Thymus (tissue), 11 donors: ENCODE results near the gene LUC7L3. TPM values are rescaled to one million over a fixed set of nuclear protein-coding genes. Genes with fewer than 3 reads are reported as not detected.

Experiments
- DNase-seq, 9 donors: peaks; one replicate each; pipeline ENCODE4 v3.0.0-alpha.2; 2013; ENCODE audit warnings: low spot score in 9 of 9, low read depth in 6 of 9, missing footprints in 1 of 9
- H3K27ac ChIP-seq, 2 donors: one replicate each; pipeline ENCODE4 v1.5.1; 2013; ENCODE audit warnings: control low read depth in 1 of 2, low read depth in 1 of 2, low read length in 1 of 2, mild to moderate bottlenecking in 1 of 2, moderate library complexity in 1 of 2
- H3K27me3 ChIP-seq, 2 donors: one replicate each; pipeline ENCODE4 v1.5.1; 2013; ENCODE audit warnings: low read length in 1 of 2; ENCODE audit not compliant: control insufficient read depth in 2 of 2, insufficient read depth in 1 of 2
- H3K36me3 ChIP-seq, 2 donors: one replicate each; pipeline ENCODE4 v1.5.1; 2013; ENCODE audit warnings: low read length in 1 of 2, mild to moderate bottlenecking in 1 of 2, moderate library complexity in 1 of 2; ENCODE audit not compliant: control insufficient read depth in 2 of 2, insufficient read depth in 2 of 2
- H3K4me1 ChIP-seq, 2 donors: one replicate each; pipeline ENCODE4 v1.5.1; 2013; ENCODE audit warnings: low read length in 2 of 2; ENCODE audit not compliant: control insufficient read depth in 2 of 2, insufficient read depth in 2 of 2
- H3K4me3 ChIP-seq, 2 donors: one replicate each; pipeline ENCODE4 v1.5.1; 2013; ENCODE audit warnings: low read length in 2 of 2, control low read depth in 1 of 2, mild to moderate bottlenecking in 1 of 2
- H3K9me3 ChIP-seq, 2 donors: one replicate each; pipeline ENCODE4 v1.5.1; 2013; ENCODE audit warnings: low read length in 1 of 2, mild to moderate bottlenecking in 1 of 2; ENCODE audit not compliant: control insufficient read depth in 2 of 2, insufficient read depth in 1 of 2
- WGBS: extraction: QIAGEN DNeasy Blood & Tissue Kit; methylation state at CpG from one replicate; pipeline ENCODE4 v1.1.7; 2013; 5-methylcytosine and 5-hydroxymethylcytosine counted together
- polyA plus RNA-seq: library from polyadenylated mRNA; stranded (reverse); fragments of 200-250 nt; gene quantifications from one replicate; pipeline ENCODE4 v1.2.3, GENCODE V29; 2013
- total RNA-seq: library from RNA; stranded (reverse); fragments of 120-200 nt; gene quantifications from one replicate; pipeline ENCODE4 v1.2.4, GENCODE V29; 2013
- donor health status: healthy.

The LUC7L3 gene
- total and polyA plus RNA-seq, 2 donors, result 145 to 200 TPM

DNA sequence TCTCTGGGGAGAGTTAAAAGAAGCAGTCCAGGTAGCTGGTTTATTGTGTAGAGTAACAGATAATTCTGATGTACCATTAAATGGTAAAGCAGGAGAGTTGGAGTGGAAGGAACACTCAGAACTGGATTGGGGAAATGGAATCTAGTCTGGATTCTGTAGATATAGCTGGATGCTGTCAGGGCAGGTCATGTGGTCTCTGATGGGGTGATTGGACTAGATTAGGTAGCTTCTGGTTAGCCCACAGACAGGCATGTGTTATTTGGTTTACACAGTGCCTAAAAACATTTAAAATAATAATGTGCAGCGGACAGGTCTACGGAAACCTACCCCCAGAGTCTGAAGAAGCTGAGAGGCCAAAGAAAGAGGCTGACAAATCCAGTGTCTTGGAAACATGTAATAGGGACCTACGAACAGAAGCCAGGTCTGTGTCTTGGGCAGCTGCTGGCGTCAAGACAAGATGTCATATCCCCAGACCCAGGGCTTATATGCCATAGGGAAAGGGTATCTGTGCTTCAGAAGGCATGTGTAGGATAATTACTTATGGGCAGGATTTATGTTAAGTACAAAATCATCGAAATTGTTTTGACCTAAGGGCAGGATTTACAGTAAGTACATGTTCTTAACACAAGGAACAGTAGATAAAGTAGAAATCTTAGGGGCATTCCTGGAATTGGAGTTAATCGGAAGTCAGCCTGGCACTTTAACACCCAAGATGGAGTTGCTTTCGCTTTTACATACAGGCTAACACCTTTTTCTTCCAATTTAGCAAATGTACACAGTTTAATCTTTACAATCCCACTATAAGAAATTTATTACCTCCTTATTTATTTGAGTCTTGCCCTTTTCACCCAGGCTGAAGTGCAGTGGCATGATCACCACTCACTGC is 12.4 kb downstream of the LUC7L3 start:
- Histone ChIP-seq H3K27me3 (no peaks in the 10 kb centered on the region), H3K27ac (no peak overlapping the region), H3K4me1 (no peaks in the 10 kb centered on the region), H3K36me3 (peaks cover 0 to 6% of the 10 kb centered on the region in 2 donors), H3K9me3 (no peaks in the 10 kb centered on the region), H3K4me3 (no peak overlapping the region)
- WGBS, result 92% methylated on average over 7 of the region's 7 CpGs
- DNase-seq, result no peak

DNA sequence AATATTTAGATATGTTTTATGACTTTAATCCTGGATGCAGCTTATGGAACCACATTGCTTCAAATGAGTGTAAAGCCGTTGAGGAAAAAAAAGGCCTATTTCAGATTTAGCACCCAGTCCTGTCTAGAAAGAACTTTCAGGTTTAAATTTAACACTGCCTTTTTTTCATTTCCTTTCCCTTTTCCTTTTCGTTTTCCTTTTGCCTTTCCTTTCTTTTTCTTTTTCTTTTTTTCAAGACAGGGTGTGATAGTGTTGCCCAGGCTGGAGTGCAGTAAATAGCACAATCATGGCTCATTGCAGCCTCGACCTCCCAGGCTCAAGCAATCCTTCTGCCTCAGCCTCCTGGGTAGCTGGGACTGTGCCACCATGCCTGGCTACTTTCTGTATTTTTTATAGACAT is 15.9 kb downstream of the LUC7L3 start:
- Histone ChIP-seq H3K27ac (no peak overlapping the region), H3K4me3 (no peak overlapping the region), H3K9me3 (no peaks in the 10 kb centered on the region), H3K4me1 (no peaks in the 10 kb centered on the region), H3K36me3 (peaks cover 13 to 37% of the 10 kb centered on the region in 2 donors), H3K27me3 (no peaks in the 10 kb centered on the region)
- 94% methylated on average over 3 of the region's 3 CpGs for WGBS
- no peak for DNase-seq

DNA sequence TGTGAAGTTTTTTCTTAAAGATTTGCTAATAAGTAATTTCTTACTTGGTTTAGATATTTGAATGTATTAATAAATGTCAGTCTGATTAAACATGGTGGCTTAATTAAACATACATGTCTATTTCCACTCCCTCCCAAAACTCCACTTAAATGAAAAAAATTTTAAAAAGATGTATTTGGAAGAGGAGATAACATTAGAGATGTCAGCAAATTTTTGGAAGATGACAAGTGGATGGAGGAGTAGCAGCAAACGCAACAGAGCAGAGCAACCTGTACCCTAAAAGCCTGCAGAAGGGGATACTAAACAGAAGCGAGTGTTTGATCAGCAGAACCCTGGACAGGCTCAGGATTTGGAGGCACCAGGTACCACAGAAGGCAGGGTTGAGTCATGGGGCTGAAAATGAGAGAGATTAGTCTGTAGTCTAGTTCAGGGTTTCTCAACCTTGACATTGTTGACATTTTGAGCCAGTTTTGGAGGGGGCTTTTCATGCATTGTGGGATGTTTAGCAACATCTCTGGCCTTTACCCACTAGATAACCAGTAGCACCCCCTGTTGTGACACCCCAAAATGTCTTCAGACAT is 17.8 kb downstream of the LUC7L3 start:
- DNase-seq, result no peak
- Histone ChIP-seq H3K4me3 (no peak overlapping the region), H3K27ac (no peak overlapping the region), H3K4me1 (no peaks in the 10 kb centered on the region), H3K9me3 (no peaks in the 10 kb centered on the region), H3K27me3 (no peaks in the 10 kb centered on the region), H3K36me3 (peaks cover 30 to 54% of the 10 kb centered on the region in 2 donors)
- over 99% methylated on average over 2 of the region's 2 CpGs for WGBS

DNA sequence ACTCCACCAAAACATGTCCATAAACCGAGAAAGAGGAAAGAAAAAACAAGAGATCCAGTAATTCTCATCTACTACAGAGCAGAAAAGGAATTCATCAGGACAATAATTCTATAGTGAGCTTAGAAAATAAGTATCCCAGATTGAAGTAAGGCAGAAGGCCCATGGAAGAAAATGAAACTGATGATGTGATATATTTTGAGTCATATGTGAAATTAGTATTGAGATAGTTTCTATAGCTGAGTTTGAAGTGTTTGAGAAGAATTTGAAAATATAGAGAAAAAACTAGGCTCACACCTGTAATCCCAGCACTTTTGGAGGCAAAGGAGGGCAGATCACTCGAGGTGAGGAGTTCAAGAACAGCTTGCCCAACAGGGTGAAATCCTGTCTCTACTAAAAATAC is 19.7 kb downstream of the LUC7L3 start:
- 62% methylated on average over 2 of the region's 2 CpGs for WGBS
- DNase-seq, result no peak
- Histone ChIP-seq H3K36me3 (peaks cover 42 to 71% of the 10 kb centered on the region in 2 donors), H3K27ac (no peak overlapping the region), H3K27me3 (no peaks in the 10 kb centered on the region), H3K4me3 (no peak overlapping the region), H3K9me3 (no peaks in the 10 kb centered on the region), H3K4me1 (no peaks in the 10 kb centered on the region)

DNA sequence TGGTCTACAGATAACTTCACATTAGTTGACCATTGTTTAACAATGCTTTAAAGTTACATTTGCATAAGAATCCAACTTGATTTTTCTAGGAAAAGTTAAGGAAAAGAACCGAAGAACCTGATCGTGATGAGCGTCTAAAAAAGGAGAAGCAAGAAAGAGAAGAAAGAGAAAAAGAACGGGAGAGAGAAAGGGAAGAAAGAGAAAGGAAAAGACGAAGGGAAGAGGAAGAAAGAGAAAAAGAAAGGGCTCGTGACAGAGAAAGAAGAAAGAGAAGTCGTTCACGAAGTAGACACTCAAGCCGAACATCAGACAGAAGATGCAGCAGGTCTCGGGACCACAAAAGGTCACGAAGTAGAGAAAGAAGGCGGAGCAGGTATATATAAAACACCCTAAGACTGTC is 26.2 kb downstream of the LUC7L3 start:
- no peak for DNase-seq
- H3K9me3 ChIP-seq, result no peaks in the 10 kb centered on the region
- H3K27ac ChIP-seq, result no peak overlapping the region
- H3K36me3 ChIP-seq, result peaks cover 54 to 97% of the 10 kb centered on the region in 2 donors
- H3K27me3 ChIP-seq, result no peaks in the 10 kb centered on the region
- 98% methylated on average over 12 of the region's 12 CpGs for WGBS
- no peaks in the 10 kb centered on the region for H3K4me1 ChIP-seq
- H3K4me3 ChIP-seq, result no peak overlapping the region

DNA sequence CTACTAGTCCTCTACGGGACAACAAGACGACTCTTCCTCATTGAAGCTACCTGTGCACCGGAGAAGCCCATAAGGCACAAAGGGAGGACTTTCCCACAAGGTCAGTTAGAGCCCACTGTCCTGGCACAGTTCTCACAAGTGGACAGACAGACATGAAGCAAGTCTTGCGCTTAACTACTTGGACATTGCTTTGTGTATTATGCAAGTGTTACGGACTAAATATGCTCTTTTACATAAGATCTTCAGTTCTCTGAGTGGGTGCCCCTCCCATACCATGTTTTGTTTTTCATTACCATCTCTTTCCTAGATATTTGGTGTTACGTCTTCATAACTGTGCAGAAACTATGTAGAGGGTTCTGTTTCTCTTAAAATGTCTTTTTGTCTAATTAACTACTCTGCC is 29.8 kb downstream of the LUC7L3 start:
- peaks cover 45 to 91% of the 10 kb centered on the region in 2 donors for H3K36me3 ChIP-seq
- no peaks in the 10 kb centered on the region for H3K9me3 ChIP-seq
- 90% methylated on average over 6 of the region's 6 CpGs for WGBS
- DNase-seq, result no peak
- no peak overlapping the region for H3K27ac ChIP-seq
- H3K27me3 ChIP-seq, result no peaks in the 10 kb centered on the region
- no peak overlapping the region for H3K4me3 ChIP-seq
- H3K4me1 ChIP-seq, result no peaks in the 10 kb centered on the region

DNA sequence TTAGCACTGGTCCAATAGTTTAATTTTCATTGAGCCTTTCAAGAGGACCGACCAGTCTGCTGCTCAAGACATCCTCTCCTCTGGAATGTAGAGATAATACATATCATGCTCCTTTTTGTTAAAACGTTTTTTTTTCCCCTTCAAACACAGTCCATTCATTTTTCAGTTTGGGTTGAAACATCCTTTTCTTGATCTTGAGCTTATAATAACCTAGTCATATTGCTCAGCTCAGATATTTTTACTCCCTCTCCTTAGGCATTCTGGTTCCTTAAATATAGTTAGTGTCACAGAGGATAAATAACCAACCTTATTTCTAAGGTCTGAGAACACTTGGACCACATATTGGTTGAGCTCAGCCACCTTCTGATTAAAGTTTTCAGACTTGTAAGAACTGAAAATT is 35.1 kb downstream of the LUC7L3 start:
- Histone ChIP-seq H3K4me3 (no peak overlapping the region), H3K4me1 (no peaks in the 10 kb centered on the region), H3K27ac (no peak overlapping the region), H3K9me3 (no peaks in the 10 kb centered on the region), H3K27me3 (no peaks in the 10 kb centered on the region), H3K36me3 (peaks cover 23 to 53% of the 10 kb centered on the region in 2 donors)
- no peak for DNase-seq
- WGBS, result 88% methylated on average over 2 of the region's 2 CpGs

DNA sequence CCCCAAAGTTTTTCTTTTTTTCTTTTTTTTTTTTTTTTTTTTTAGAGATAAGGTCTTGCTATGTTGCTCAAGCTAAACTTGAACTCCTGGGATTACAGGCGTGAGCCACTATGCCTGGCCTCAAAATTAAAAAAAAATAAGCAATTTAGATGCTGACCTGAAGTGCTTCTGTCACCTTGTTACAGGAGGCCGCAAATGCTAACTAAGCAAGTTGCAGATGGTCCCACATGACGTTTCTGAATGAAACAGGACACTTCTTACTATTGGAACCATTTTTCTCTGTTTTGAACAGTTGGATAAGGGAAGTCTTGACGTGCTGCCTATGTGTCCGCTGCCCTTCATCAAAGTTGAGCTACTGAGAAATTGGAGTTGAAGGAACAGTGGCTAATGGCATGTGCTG is 39.1 kb downstream of the LUC7L3 start:
- WGBS, result 88% methylated on average over 5 of the region's 5 CpGs
- no peaks in the 10 kb centered on the region for H3K9me3 ChIP-seq
- no peak for DNase-seq
- H3K36me3 ChIP-seq, result peaks cover 6 to 21% of the 10 kb centered on the region in 2 donors
- peaks cover 0 to 4% of the 10 kb centered on the region in 2 donors for H3K4me1 ChIP-seq
- no peak overlapping the region for H3K4me3 ChIP-seq
- no peak overlapping the region for H3K27ac ChIP-seq
- no peaks in the 10 kb centered on the region for H3K27me3 ChIP-seq

DNA sequence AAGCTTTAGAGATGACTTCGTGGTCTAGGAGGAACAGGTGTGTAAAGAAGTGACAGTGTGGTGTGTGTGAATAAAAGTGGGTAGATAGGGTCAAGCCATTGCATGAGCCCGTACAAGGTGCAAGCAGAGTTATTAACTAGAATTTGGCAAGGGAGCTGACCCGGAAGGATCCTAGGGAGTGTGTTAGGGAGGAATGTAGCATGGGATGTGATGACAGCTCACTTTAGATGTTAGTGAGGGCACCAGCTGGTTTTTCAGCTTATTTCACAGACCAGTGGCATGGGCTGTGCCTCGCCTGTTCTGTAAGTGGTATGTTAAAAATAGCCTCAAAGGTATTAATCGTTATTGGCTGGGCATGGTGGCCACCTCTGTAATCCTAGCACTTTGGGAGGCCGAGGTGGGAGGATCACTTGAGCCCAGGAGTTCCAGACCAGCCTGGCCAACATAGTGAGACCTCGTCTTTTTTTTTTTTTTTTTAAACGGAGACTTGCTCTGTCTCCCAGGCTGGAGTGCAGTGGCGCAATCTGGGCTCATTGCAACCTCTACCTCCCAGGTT is 39.7 kb downstream of the LUC7L3 start:
- H3K4me1 ChIP-seq, result peaks cover 4 to 8% of the 10 kb centered on the region in 2 donors
- H3K27ac ChIP-seq, result no peak overlapping the region
- no peak for DNase-seq
- H3K4me3 ChIP-seq, result no peak overlapping the region
- 90% methylated on average over 9 of the region's 9 CpGs for WGBS
- no peaks in the 10 kb centered on the region for H3K9me3 ChIP-seq
- H3K36me3 ChIP-seq, result peaks cover 3 to 15% of the 10 kb centered on the region in 2 donors
- H3K27me3 ChIP-seq, result no peaks in the 10 kb centered on the region
